Suppressor macrophage treated with lipopolysaccharide for 1 hour (primary cell): Measurements from ENCODE around the gene RECQL5.

ENCODE experiments used
- DNase-seq, 3 donors: peaks; one replicate each; pipeline ENCODE4 v3.0.0-alpha.2; 2020 to 2022

Gene RECQL5

DNA sequence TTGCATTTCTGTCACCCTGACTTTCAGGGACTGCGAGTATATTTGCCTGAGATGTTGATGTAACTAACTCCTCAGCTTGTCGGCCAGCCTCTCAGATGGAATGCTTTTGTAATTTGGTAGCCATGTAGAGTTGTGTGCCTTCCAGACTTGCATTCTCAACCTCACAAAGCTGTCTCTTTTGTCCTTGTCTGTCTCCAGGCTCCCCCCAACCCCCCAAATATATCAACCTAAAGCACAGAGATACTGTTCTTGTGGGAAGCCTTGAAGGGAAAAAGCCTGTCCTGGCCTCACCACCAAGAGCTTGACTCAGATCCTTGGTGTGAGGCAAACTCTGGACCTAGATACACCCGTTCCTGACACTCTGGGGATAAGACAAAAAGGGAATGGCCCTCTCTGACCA, 18.5 kb upstream of the RECQL5 start:
- DNase-seq = no peak

DNA sequence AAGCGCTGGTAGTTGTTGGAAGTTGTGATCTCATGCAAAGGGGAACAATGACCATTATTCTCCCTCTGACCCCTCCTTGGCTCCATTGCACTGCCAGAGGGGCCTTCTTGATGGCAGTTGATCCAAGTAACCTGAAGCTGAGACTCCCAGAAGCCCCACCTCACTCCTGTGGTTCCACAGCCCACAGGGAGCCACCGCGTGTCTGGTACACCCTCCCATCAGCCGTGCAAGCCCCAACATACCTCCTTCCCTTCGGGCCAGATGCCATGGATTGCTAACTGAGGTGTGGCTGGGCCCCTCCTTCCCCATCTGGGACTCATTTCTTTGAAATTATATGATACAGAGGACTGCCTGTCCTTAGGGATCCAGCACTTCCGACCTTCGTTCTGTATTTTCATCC, 18.0 kb upstream of the RECQL5 start:
- no peak for DNase-seq

DNA sequence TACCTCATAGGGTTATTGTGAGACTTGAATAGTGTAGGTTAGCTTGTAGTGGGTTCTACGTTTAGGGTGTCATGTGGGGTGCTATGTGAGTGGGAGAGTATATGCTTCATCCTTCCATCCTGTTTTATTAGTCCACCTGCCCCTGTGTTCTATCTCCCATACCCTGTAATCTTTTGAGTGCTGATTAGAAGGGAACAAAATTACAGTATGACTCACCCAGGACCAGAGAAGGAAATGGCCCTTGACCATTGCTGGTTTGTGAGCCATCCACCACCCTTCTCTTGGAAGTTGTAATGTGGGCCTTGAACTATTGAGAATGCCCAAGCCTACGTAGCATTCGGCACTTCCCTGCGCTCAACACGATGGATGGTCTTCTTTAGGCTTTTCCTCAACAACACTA, 17.3 kb upstream of the RECQL5 start:
- peak in 1 of 3 donors; percentile 29 for DNase-seq

DNA sequence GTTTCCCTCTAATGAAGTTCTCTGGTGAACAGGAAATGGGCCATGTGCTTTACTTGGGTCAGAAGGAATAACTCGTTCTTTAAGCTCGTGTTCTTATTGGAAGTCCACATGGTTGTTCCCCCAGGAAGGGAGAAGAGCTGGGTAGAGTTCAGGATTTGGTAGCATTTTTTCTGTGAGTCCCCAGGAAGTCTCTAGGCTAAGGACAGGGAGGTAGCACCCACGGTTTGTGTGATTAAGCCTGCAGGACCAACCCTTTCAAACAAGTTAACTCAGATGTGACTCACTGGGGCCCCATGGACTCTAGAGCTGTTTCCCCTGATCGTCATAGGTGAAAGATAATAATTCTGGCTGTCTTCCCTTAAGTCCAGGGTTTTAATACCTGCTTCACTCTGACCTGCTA, 16.6 kb upstream of the RECQL5 start:
- DNase-seq = peak; percentile 20 to 53 (median 49)

DNA sequence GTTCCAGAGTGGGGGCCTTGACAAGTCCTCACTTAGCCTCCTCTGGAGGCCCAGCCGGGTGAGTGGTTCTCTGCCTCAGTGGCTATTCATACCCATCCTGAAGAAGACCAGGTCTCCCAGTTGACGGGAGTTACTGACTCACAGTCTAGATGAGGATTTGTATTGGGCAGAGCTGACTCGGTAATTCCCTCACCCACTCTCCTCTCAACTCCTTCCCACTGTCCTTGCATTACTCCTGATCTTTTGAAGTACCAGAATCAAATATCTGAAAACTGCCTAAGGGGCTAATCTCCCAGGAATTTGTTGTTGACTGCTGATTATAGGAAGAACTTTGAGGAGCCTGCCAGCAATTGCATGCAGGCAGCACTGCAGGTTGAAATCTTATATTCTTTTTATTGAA, 14.3 kb upstream of the RECQL5 start:
- DNase-seq = peak in 1 of 3 donors; percentile 11

DNA sequence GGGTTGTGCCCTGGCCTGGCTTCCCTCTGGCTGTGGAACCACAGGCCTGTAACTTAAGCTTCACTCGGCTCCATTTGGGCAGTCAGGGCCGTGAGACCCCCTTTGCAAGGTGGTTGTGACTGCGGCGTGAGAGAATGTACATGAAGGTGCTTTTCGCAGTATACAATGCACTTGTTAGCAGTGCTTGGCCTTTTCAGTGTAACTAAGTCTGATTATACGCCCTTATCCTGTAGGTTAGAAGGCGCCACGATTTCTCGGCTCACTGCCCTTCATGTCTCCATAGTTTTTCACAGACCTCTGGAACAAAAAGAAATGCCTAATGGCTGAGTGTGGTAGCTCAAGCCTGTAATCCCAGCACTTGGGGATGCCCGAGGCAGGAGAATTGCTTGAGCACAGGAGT, 13.5 kb upstream of the RECQL5 start:
- DNase-seq = no peak

DNA sequence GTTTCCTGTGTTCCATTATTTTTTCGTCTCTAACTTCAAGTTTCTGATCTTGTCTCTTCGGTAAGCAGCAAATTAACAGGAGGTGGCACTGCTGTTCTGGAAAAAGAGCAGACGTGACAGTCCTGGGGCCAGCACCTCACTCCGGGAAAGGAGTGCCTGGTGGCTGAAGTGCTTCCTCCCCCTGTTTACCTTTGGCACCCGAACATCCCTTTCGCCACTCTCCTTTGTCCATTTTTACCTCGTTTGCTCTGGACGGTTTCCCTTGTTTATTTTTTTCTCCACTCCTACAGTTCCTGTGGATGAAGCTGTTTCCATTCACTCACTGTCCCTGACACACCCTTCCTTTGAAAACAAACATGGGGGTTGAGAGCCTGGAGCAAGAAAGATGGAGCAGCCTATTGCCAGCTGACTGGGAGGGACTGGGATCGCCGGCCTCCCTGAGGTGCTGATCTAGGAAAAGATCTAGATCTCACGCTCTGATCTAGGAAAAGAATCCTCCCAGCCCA, 12.8 kb upstream of the RECQL5 start:
- no peak for DNase-seq

DNA sequence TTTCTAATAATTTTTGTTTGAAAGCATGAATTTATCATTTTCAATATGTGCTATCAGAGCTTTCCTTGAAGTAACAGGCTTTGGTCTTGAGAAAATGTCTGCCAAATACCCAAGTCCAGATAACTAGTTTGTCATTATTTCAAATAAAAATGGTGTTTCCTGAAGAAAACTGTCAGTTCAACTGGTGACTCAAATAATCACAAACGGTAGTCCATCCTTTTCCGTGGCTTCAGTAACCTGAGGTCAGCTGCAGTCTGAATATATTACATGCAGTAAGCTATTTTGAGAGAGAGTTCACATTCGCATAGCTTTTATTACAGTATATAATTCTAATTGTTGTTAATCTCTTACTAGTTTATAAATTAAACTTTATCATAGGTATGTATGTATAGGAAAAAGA, 9.5 kb upstream of the RECQL5 start:
- no peak for DNase-seq

DNA sequence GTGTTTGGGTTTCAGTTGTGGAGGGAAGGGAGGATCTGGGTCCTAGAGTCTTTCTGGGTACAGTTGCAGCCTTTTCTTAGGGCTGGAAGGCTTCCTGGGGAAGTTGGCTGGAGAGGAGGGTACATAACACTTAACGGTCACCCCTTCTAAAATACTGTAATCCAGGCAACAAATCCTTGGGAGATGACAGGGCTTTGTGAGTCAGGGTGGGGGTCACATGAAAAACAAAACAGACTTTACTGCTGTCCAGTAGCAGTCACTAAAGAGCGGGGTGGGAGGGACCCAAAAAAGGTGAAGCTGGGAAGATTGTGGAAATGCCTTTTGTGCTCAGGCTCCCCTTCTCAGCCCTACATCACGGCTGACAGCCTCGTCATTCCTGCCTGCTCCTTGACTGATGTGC, 6.5 kb upstream of the RECQL5 start:
- DNase-seq = no peak

DNA sequence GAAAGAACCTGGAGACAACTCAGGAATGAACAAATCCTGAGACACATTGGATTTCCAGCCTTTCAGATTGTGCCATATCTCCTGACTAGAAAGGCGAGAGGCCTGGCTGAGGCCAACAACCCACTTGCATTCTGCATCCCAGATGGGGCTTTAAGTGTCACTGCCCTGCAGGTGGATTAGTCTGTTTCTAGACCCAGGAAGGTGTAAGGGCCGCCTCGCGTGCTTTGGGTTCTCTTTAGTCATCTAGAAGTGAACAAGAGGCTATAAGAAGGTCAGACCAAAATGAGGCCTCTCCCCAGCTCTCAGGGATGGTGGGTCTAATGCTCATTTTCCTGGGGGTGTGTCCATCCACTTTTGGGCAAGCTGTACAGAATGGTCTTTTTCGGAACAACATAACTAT, 5.1 kb upstream of the RECQL5 start:
- no peak for DNase-seq

DNA sequence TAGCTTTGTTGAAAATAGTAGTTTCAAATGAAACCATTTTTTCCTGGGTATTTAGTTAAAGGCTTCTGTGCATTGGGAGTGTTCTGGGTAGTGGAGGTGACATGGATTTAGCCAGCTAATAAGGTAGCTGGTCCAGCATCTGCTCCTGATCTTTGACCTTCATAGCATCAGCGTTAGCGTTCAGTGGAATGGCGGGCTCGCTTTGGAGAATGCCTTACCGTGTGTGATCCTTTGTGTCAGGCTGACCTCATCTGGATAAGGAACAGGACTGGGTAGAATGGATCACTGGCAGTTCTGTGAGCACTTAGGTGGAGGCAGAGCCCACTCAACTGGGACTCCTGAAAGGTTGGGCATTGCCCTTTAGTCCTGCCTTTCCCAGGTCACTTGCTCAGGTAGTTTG, 3.9 kb upstream of the RECQL5 start:
- no peak for DNase-seq

DNA sequence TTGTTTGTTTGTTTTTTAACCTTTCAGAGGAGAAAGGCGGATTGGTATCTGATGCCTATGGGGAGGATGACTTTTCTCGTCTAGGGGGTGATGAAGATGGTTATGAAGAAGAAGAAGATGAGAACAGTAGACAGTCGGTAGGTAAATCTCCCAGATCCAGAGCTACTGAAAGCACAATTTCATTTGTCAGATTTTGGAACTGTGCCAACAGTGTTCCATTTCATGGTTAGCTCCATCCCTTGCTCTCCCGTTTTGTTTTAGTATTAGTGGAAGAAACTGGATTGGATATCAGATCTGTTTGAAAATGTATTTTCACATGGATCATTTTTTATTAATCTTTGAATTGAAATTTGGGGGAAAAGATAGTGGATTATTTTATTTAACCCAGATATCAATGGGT, 1.5 kb upstream of the RECQL5 start:
- DNase-seq = no peak

DNA sequence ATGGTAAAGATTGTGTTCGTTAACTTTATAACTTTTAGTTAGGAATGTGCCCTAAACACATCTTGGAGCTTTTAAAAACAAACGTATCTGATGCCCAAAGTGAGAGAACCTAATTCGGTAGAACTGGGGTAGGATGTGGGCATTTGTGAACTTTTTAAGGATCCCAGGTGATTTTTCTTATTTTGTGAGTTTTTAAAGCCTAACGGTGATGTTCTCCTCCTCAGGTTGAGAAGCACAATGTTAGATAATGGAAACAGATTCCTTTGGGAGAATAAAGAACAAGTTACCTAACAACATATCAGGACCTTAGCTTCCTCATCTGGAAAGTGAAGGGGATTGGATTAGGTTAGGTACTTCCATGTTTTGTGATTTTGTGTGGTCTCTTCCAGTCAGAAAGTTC, 871 bp upstream of the RECQL5 start:
- DNase-seq = no peak

DNA sequence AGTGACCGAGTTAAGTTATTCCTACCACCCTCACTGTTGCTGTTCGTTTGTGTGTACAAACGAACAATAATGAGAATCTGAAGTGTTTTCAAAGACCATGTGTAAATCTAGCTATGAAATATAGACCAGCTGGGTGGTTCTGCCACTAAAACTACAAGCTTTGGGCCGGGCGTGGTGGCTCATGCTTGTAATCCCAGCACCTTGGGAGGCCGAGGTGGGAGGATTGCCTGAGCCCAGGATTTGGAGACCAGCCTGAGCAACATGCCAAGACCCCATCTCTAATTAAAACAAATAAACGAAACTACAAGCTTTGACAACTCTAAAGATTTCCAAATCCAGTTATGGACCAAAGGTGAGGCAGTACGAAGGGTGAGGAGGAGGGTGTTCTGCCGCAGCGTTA, 973 bp downstream of the RECQL5 start:
- no peak for DNase-seq

DNA sequence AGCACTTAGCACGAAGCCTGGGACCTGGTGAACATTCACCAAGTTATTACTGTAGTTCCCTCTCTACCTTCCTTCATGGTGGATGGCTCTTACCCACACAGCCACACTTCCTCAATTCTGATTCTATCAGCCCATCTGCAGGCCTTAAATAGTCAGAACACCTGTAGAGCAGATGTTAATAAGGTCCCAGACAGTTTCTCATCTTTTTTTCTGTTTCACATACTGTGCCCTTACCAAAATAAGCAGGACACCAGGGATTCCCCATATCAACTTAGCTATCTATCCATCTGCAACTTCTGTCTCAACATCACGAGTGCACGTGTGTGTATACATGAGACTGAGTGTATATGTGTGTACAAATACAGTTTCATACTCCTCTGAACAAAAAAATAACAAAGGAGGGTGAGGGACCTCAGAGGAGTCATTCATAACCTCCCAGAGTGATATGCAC, 2.8 kb downstream of the RECQL5 start:
- no peak for DNase-seq

DNA sequence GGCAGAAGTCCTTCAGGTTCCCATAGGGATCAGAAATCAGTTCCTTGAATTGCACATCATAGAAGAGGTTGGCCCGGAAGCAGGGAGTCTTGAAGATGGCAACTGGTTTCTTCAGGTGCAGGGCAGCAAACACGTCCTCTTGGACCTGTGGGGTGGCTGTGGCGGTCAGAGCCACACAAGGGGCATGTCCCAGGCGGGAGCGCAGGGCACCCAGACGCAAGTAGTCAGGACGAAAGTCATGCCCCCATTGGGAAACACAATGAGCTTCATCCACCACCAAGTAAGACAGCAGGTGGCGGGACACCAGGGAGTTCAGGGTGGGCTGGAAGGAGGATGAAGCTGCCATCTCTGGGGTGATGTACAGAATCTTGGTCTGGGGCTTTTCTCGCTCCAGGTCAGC, 4.4 kb downstream of the RECQL5 start:
- no peak for DNase-seq

DNA sequence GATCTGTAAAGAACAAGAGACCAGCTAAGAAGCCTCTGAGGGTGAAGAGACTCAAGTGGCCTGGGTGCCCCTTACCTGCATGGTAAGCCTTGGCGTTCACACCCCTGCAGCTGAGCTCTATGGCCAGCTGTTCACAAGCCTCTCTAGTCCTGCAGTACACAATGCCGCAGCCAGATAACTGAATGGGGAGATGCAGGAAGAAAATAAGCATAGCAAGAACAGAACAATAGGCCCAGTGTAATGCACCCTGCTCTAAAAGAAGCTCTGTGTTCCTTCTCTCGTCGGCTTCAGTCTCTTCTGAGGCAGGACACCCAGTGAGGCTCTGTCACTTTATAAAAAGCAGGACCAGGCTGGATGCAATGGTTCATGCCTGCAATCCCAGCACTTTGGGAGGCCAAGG, 5.4 kb downstream of the RECQL5 start:
- DNase-seq = no peak

DNA sequence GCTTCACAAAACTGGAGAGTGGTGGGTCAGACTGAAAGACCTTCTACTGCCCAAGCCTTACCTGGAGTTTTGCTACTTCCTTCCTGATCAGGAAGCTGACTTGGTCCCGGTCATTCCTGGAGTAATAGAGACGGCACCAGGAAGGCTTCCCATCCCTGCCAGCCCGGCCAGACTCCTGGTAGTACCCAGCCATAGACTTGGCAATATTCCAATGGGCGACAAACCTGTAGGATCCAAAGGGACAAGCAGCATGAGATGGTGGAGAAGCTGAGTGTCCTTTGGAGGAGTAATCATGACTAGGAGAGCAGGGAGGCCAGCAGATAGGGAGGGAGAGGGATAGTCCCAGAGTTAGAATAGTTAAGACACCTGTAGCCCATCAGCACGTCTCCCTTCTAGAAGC, 8.7 kb downstream of the RECQL5 start:
- no peak for DNase-seq

DNA sequence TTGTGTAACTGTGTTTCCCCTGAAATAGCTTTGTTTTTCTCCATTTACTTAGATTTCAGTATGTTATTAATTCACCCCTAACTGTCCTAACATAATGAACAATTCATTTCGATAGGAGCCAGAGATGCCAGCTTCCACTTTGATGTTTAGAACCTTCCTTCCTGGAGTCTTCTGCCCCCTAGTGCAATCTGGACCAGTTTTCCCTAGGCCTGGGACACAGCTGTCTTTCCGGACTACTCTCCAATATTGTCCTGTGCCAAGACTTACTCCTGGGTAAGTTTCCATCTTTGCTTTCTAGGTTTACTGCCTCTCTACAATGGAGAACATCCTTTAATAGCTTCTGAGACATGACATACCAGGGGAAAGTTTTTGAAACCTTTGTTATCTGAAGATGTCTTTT, 12.8 kb downstream of the RECQL5 start:
- no peak for DNase-seq

DNA sequence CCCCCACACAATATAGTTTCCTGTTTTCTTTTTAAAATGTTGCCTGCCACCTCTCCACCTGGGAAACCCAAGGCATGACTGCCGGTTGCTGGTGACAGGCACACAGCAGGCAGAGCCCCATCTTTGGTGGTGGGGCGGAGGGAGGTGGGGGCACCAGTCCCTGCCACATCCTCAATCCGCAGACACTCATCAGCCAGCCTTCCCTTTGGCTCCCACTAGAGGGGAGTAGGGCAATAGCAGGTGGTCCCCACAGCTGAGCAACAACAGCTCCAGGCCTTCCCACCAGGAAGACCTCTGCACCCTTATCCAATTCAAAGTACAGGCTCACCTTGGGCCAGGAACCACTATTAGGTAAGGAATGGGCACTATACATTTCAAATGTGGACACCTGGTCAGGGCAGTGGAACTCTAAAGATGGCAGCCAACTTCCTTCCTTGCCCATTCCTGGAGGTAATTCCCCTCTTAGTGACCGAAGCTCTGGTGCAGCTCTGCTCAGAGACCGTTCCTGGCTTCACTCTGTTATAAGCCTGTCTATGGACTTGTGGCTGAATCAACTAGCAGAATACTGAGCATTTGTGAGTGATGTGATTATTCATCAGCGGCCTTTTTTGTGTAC, 13.9 kb downstream of the RECQL5 start:
- DNase-seq = peak; percentile 36 to 42 (median 37)

DNA sequence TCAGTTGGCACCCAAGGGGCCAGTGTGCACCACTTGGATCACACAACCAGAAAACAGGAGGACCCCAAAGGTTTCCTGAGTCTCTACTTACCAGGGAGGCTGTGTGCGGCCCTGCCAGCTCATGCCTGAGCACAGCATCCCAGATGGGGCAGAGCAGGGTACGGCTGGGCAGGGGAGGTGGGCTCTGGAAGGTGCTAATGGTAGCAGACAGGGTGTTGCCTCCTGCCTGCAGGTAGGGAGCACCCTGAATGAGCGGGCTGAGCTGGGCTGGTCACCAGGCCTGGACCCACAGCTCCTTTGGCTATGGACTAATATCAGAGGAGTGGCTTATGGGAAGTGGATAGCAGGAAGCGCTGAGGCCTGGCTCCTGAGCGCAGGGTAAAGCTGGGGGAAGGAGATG, 14.6 kb downstream of the RECQL5 start:
- no peak for DNase-seq

DNA sequence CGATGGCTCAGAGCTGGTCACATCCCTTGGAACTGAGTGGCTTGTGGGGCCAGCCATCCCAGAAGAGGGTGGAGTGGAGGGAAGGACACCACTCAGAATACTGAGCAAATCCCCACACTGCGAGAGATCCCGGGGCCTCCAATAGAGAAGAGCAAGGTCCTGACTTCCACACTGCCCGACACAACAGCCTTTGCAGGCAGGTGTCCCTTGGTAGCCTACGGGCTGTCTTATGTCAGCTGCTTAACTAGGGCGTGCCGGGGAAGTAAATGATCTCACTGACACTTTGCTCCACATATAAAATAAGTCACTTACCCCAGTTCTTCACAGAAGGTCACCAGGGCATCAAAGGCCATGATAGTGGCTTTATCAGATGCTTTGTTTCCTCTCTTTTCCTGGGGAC, 16.1 kb downstream of the RECQL5 start:
- no peak for DNase-seq

DNA sequence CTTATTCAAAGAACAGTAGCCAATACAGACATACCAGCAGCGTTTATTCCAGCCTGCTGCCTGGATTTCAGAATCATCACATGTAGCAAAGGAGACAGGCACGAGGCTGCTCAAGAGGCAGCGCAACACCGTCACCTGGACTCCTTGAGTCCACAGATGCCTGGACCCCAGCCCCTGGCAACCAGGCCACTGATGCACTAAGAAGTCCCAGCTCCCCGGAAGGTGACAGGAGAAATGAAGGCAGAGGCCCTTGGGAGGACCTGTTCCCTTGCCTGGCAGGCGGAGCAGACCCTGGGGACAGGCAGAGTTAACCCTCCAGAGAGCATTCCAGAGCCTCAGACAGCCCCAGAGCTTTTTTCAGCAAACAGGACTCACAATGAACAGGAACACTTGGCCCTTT, 17.3 kb downstream of the RECQL5 start:
- no peak for DNase-seq

DNA sequence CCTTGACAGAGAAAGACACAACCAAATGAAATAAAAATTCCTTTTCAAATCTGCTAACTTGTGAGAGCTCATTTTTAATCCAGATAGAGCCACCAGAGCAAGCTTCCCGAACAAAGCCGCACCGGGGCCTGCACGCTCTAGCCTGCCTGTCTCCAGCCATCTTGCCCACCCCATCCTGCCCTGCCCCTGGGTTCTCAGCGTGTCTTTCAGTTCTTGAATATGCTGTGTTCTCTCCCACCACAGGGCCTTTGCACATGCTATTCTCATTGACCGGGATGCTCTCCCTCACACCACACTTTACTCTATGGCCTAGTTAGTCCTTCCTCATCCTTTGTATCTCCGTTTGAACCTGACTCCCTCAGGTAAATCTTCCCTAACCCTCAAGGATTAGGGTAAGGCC, 19.0 kb downstream of the RECQL5 start:
- no peak for DNase-seq

DNA sequence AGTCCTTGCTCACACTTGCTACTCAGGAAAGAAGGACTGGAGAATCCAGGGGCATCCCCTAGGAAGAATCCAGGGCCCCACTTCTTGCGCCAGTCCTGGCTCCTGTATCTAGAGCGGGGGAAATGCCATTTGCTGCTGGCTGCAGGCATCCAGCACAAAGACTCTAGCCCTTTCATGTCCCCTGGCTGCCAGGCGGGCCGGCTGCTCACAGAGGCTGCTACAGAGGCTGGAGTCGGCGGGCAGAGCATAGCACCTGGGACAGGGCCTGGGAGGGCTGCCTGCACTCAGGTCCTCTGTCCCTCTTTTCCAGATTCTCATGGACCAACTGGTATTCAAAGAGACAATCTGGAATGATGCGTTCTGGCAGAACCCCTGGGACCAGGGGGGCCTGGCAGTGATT, 19.9 kb downstream of the RECQL5 start:
- DNase-seq = no peak

DNA sequence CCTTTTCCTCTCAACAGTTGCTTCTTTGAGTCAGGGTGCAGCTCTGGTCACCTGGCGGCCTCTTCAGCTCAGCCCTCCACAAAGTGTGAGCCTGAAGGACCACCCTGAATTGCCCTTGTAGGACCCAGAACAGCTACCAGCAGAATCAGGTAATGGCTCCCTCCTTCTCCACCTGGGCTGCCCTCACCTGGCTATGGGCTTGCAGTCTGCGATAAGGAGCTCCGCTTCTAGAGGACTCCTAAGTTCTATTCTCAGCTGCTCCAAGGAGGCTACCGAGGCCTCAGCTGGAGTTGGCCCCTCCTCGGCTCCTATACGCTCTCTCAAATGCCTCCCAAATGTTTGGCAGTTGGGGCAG, 20.3 kb downstream of the RECQL5 start:
- DNase-seq = no peak
